Heart left ventricle (tissue), 16 donors: ENCODE measurements around the gene BRD1. TPM values are rescaled to one million over a fixed set of nuclear protein-coding genes. Genes with fewer than 3 reads are reported as not detected.
A peak's percentile ranks its signal among the peaks of the same experiment; 100 is the strongest.

Experiments used
- ATAC-seq, 4 donors: fragments of 200-7000 bp; cut with Tn5 transposase; one replicate each; pipeline ENCODE4 v1.9.1; 2020 to 2022; ENCODE audit warnings: moderate library complexity in 4 of 4, mild to moderate bottlenecking in 3 of 4, moderate number of reproducible peaks in 1 of 4
- DNase-seq, 5 donors: peaks; one replicate each; pipeline ENCODE4 v3.0.0-alpha.2; 2020
- H3K27ac ChIP-seq, 12 donors: fragments of 200-600 bp; sonication (generic) in 4 of 12; one replicate each; pipeline versions ENCODE4 v1.5.0 to v1.8.0; 2016 to 2022; ENCODE audit warnings: mild to moderate bottlenecking in 2 of 12
- H3K27me3 ChIP-seq, 9 donors: fragments of 200-600 bp; sonication (generic) in 2 of 9; one replicate each; pipeline versions ENCODE4 v1.5.1 to v1.8.0; 2016 to 2022; ENCODE audit warnings: mild to moderate bottlenecking in 3 of 9
- H3K36me3 ChIP-seq, 9 donors: fragments of 200-600 bp; sonication (generic) in 2 of 9; one replicate each; pipeline versions ENCODE4 v1.5.0 to v1.8.0; 2018 to 2022; ENCODE audit warnings: mild to moderate bottlenecking in 2 of 9
- H3K4me1 ChIP-seq, 12 donors: fragments of 200-600 bp; sonication (generic) in 4 of 12; one replicate each; pipeline versions ENCODE4 v1.5.0 to v1.8.0; 2016 to 2022; ENCODE audit warnings: mild to moderate bottlenecking in 3 of 12
- H3K4me3 ChIP-seq, 12 donors: fragments of 200-600 bp; sonication (generic) in 4 of 12; one replicate each; pipeline versions ENCODE4 v1.5.0 to v1.8.0; 2017 to 2022; ENCODE audit warnings: mild to moderate bottlenecking in 9 of 12, moderate library complexity in 4 of 12
- H3K9me3 ChIP-seq, 12 donors: fragments of 200-600 bp; sonication (generic) in 4 of 12; one replicate each; pipeline versions ENCODE4 v1.5.0 to v1.8.0; 2016 to 2022; ENCODE audit warnings: mild to moderate bottlenecking in 1 of 12
- CTCF ChIP-seq, 12 donors: fragments of 200-600 bp; sonication (generic) in 4 of 12; IDR thresholded peaks; one replicate each; pipeline versions ENCODE4 v1.5.0 to v1.8.0; 2018 to 2022; ENCODE audit warnings: antibody characterized with exemption in 12 of 12, mild to moderate bottlenecking in 5 of 12
- POLR2A ChIP-seq, 2 donors: fragments of 450-650 bp; IDR thresholded peaks; one replicate each; pipeline ENCODE4 v1.6.1; 2017; ENCODE audit warnings: antibody characterized with exemption in 2 of 2, mild to moderate bottlenecking in 2 of 2, moderate library complexity in 2 of 2
- WGBS, 4 donors: extraction: QIAGEN DNeasy Blood & Tissue Kit in 2 of 4; methylation state at CpG; one replicate each; pipeline versions ENCODE4 v1.1.5 to v1.1.7; 2013 to 2018; 5-methylcytosine and 5-hydroxymethylcytosine counted together
- intact Hi-C, 10 donors: fragments of 100-400 bp; cut with DNase I; formaldehyde crosslinking; loops; one replicate each; pipeline versions ENCODE4 v1.11.1 to v1.14.2; 2022
- polyA plus RNA-seq, 2 donors: library from polyadenylated mRNA; stranded (reverse); fragments of 200-250 nt; gene quantifications; one replicate each; pipeline ENCODE4 v1.2.3, GENCODE V29; 2013
- total RNA-seq, 9 donors: library from RNA; depleted of rRNA in 2 of 9; stranded (reverse); fragments of >200 nt in 2 of 9; fragmentation: NEBNext Ultra II Directional in 3 of 9; extraction: Animal tissue kit (Norgen Biotek cat#: 25700) in 3 of 9; gene quantifications; one replicate each; pipeline versions ENCODE4 v1.1.0 to v1.2.4, GENCODE V29; 2016 to 2023
- donor health status: ischemic (EF 13 %, LVEDD 7.1; RV severe dilation, severe dysfunction).
- donor health status: healthy with polysubstance abuse.
- donor health status: DM: no; HTN: yes; CAD: no.
- donor health status: DM: no; HTN: no; CAD: no.
- donor health status: ischemic (EF 25% LVEDD 6.9; RV normal size, moderate dysfunction).
- donor health status: ischemic (EF 25% LVEDD 5.7; RV mildly dilated, moderate dysfunction).
- donor health status: healthy.
- donor health status: DM: yes; HTN: yes; CAD: no.
- donor health status: ischemic (EF 35%, LVEDD 5.7; RV mildly dilated, moderate dysfunction).
- donor health status: nonischemic (EF 11% LVEDD 7.7; RV severe dilation, severe dysfunction).
- donor health status: DM: yes; HTN: yes; CAD: no.
- donor health status: PGD.
- donor health status: ischemic (EF 29% LVEDD 5.4; RV normal size, mild dysfunction).
- donor health status: nonischemic (EF 23%, LVEDD 6.1; RV moderate dilation, normal function).

Gene BRD1
- total and polyA plus RNA-seq, 11 donors = 12.0 to 27.0 (median 17.2) TPM

GRCh38 chr22:49863931-49864330 lies 36.3 kb upstream of the BRD1 start:
- H3K9me3 ChIP-seq = peaks cover 0 to 39% (median 16%) of the 10 kb centered on the region in 12 donors
- WGBS, 4 donors = 69 to 78% (median 76%) methylated on average over 7 of the region's 7 CpGs
- no peaks in the 10 kb centered on the region for H3K27me3 ChIP-seq
- no peak overlapping the region for H3K27ac ChIP-seq
- intact Hi-C loops = no loop called here
- H3K4me3 ChIP-seq = no peak overlapping the region
- DNase-seq (no peak), ATAC-seq (no peak)
- H3K4me1 ChIP-seq = peaks cover 0 to 18% (median 0%) of the 10 kb centered on the region in 12 donors
- peaks cover 0 to 7% (median 0%) of the 10 kb centered on the region in 9 donors for H3K36me3 ChIP-seq
- TF ChIP-seq POLR2A (IDR thresholded peaks at IDR 0.05) (no peak), CTCF (IDR thresholded peaks at IDR 0.05) (no peak)

GRCh38 chr22:49862496-49862776 lies 34.8 kb upstream of the BRD1 start:
- DNase-seq (no peak), ATAC-seq (peak in 1 of 4 donors; percentile 12)
- H3K9me3 ChIP-seq = peaks cover 0 to 26% (median 16%) of the 10 kb centered on the region in 12 donors
- peaks cover 0 to 7% (median 0%) of the 10 kb centered on the region in 9 donors for H3K36me3 ChIP-seq
- intact Hi-C loops = no loop called here
- peak overlapping the region in 1 of 12 donors; percentile 46 for H3K27ac ChIP-seq
- TF ChIP-seq POLR2A (IDR thresholded peaks at IDR 0.05) = no peak
- no peaks in the 10 kb centered on the region for H3K27me3 ChIP-seq
- H3K4me3 ChIP-seq = no peak overlapping the region
- peaks cover 0 to 18% (median 0%) of the 10 kb centered on the region in 12 donors for H3K4me1 ChIP-seq
- 88 to 95% (median 92%) methylated on average over 5 of the region's 5 CpGs for WGBS, 4 donors

GRCh38 chr22:49861642-49862495 lies 34.2 kb upstream of the BRD1 start:
- Histone ChIP-seq H3K27me3 (no peaks in the 10 kb centered on the region), H3K4me3 (no peak overlapping the region), H3K36me3 (peaks cover 0 to 5% (median 0%) of the 10 kb centered on the region in 9 donors), H3K9me3 (peaks cover 0 to 21% (median 16%) of the 10 kb centered on the region in 12 donors), H3K27ac (peak overlapping the region in 1 of 12 donors; percentile 46), H3K4me1 (peaks cover 0 to 18% (median 0%) of the 10 kb centered on the region in 12 donors)
- intact Hi-C loops = no loop called here
- TF ChIP-seq POLR2A (IDR thresholded peaks at IDR 0.05) (no peak), CTCF (IDR thresholded peaks at IDR 0.05) (no peak)
- DNase-seq (no peak), ATAC-seq (no peak)
- 89 to 94% (median 92%) methylated on average over 28 to 29 of the region's 29 CpGs for WGBS, 4 donors

- Histone ChIP-seq H3K4me3 (no peak overlapping the region), H3K36me3 (peaks cover 0 to 3% (median 0%) of the 10 kb centered on the region in 9 donors), H3K4me1 (peaks cover 0 to 40% (median 15%) of the 10 kb centered on the region in 12 donors), H3K27me3 (no peaks in the 10 kb centered on the region), H3K9me3 (no peaks in the 10 kb centered on the region), H3K27ac (no peak overlapping the region)
- intact Hi-C loops = loop anchor here in 4 of 10 donors (5.0 to 10.0 kb wide), 3 partner anchors 56 to 64 kb away; partner anchors contain the start of genes ALG12 (in 3 of the 4) and CRELD2 (in 3 of the 4)
- TF ChIP-seq POLR2A (IDR thresholded peaks at IDR 0.05) (no peak), CTCF (IDR thresholded peaks at IDR 0.05) (no peak)
- DNase-seq (no peak), ATAC-seq (no peak)
- 84 to 88% (median 85%) methylated on average over 13 to 14 of the region's 14 CpGs for WGBS, 4 donors
These were observed 31.2 kb upstream of the BRD1 start for GRCh38 chr22:49858827-49859226.
